H9 (cell line): ENCODE data around the gene DGCR8. TPM values are rescaled to one million over a fixed set of nuclear protein-coding genes. Genes with fewer than 3 reads are reported as not detected.

Experiments
- DNase-seq: peaks from one replicate; pipeline ENCODE4 v3.0.0-alpha.2; 2017
- H2AFZ ChIP-seq: one replicate; pipeline ENCODE4 v1.6.1; 2013; ENCODE audit warnings: mild to moderate bottlenecking, low read length, control low read depth, moderate library complexity
- H2AK5ac ChIP-seq: 2 replicates; pipeline ENCODE4 v1.6.1; 2013; ENCODE audit warnings: low read length, control low read depth, mixed read lengths; ENCODE audit not compliant: insufficient read length
- H2BK120ac ChIP-seq: one replicate; pipeline ENCODE4 v1.6.1; 2013; ENCODE audit warnings: low read depth, mild to moderate bottlenecking, low read length, control low read depth, inconsistent platforms; ENCODE audit not compliant: poor library complexity, severe bottlenecking
- H2BK12ac ChIP-seq: 2 replicates; pipeline ENCODE4 v1.6.1; 2013; ENCODE audit warnings: low read length, control low read depth, mixed read lengths, low read depth; ENCODE audit not compliant: insufficient read length
- H2BK15ac ChIP-seq: 2 replicates; pipeline ENCODE4 v1.6.1; 2013; ENCODE audit warnings: low read depth, low read length, control low read depth
- H2BK20ac ChIP-seq: one replicate; pipeline ENCODE4 v1.6.1; 2013; ENCODE audit warnings: low read depth, mild to moderate bottlenecking, low read length, control low read depth, inconsistent platforms; ENCODE audit not compliant: poor library complexity, severe bottlenecking
- H2BK5ac ChIP-seq: 2 replicates; pipeline ENCODE4 v1.6.1; 2013; ENCODE audit warnings: low read length, control low read depth, mixed read lengths; ENCODE audit not compliant: insufficient read length
- H3K14ac ChIP-seq: 2 replicates; pipeline ENCODE4 v1.6.1; 2013; ENCODE audit warnings: low read length, control low read depth; ENCODE audit not compliant: insufficient read depth
- H3K18ac ChIP-seq: 2 replicates; pipeline ENCODE4 v1.6.1; 2013; ENCODE audit warnings: low read depth, mild to moderate bottlenecking, mixed read lengths, low read length, control low read depth; ENCODE audit not compliant: insufficient read length
- H3K23ac ChIP-seq: 2 replicates; pipeline ENCODE4 v1.6.1; 2013; ENCODE audit warnings: low read length, control low read depth, mixed read lengths, low read depth; ENCODE audit not compliant: insufficient read length
- H3K23me2 ChIP-seq: 2 replicates; pipeline ENCODE4 v1.6.1; 2013; ENCODE audit warnings: low read depth, mild to moderate bottlenecking, mixed read lengths, low read length, control low read depth; ENCODE audit not compliant: insufficient read length, poor library complexity, severe bottlenecking
- H3K27ac ChIP-seq: 2 replicates; pipeline ENCODE4 v1.5.1; 2013; ENCODE audit warnings: low read length, control low read depth, mixed read lengths, low read depth; ENCODE audit not compliant: insufficient read length
- H3K27me3 ChIP-seq: 2 replicates; pipeline ENCODE4 v1.6.1; 2013; ENCODE audit warnings: low read length, control low read depth, inconsistent platforms; ENCODE audit not compliant: insufficient read depth
- H3K4ac ChIP-seq: 2 replicates; pipeline ENCODE4 v1.6.1; 2013; ENCODE audit warnings: low read depth, mild to moderate bottlenecking, control low read depth, inconsistent platforms, low read length, moderate library complexity
- H3K4me1 ChIP-seq: 2 replicates; pipeline ENCODE4 v1.6.1; 2013; ENCODE audit warnings: low read length, control low read depth, inconsistent platforms; ENCODE audit not compliant: insufficient read depth
- H3K4me2 ChIP-seq: 2 replicates; pipeline ENCODE4 v1.6.1; 2013; ENCODE audit warnings: low read length, control low read depth, mixed read lengths; ENCODE audit not compliant: insufficient read length, insufficient read depth
- H3K56ac ChIP-seq: 2 replicates; pipeline ENCODE4 v1.6.1; 2013; ENCODE audit warnings: low read depth, mild to moderate bottlenecking, mixed read lengths, low read length, control low read depth; ENCODE audit not compliant: insufficient read length
- H3K79me1 ChIP-seq: 2 replicates; pipeline ENCODE4 v1.6.1; 2013; ENCODE audit warnings: low read depth, mild to moderate bottlenecking, moderate library complexity, low read length, control low read depth, inconsistent platforms; ENCODE audit not compliant: insufficient read depth, poor library complexity, severe bottlenecking
- H3K79me2 ChIP-seq: 2 replicates; pipeline ENCODE4 v1.6.1; 2013; ENCODE audit warnings: low read length, control low read depth, inconsistent platforms; ENCODE audit not compliant: insufficient read depth
- H3K9ac ChIP-seq: 2 replicates; pipeline ENCODE4 v1.6.1; 2013; ENCODE audit warnings: low read length, control low read depth, mixed read lengths; ENCODE audit not compliant: insufficient read length; ENCODE audit errors: extremely low read depth
- H3K9me3 ChIP-seq: one replicate; pipeline ENCODE4 v1.6.1; 2013; ENCODE audit warnings: low read depth, low read length, inconsistent platforms; ENCODE audit not compliant: control insufficient read depth
- H3T11ph ChIP-seq: one replicate; pipeline ENCODE4 v1.6.1; 2013; ENCODE audit warnings: mild to moderate bottlenecking, low read length, control low read depth, inconsistent platforms
- H4K20me1 ChIP-seq: one replicate; pipeline ENCODE4 v1.6.1; 2013; ENCODE audit not compliant: control insufficient read depth, insufficient read length, insufficient read depth
- H4K5ac ChIP-seq: 2 replicates; pipeline ENCODE4 v1.6.1; 2013; ENCODE audit warnings: low read depth, mild to moderate bottlenecking, mixed read lengths, low read length, control low read depth; ENCODE audit not compliant: insufficient read length
- H4K8ac ChIP-seq: replicated peaks from 2 replicates; pipeline ENCODE4 v1.6.1; 2013; ENCODE audit warnings: low read length, control low read depth, mixed read lengths, low read depth; ENCODE audit not compliant: insufficient read length
- H4K91ac ChIP-seq: 2 replicates; pipeline ENCODE4 v1.6.1; 2013; ENCODE audit warnings: low read depth, mild to moderate bottlenecking, moderate library complexity, mixed read lengths, low read length, control low read depth; ENCODE audit not compliant: insufficient read length
- H3K27ac Mint-ChIP-seq, 3 experiments: 2 replicates in 2 of 3; 3 replicates in 1 of 3; pipeline ENCODE4 v1.8.0; 2020 to 2021; ENCODE audit warnings: mixed read lengths in 3 of 3, mild to moderate bottlenecking in 1 of 3, moderate library complexity in 1 of 3
- H3K27me3 Mint-ChIP-seq: 2 replicates; pipeline ENCODE4 v1.8.0; 2021; ENCODE audit warnings: low read depth, mild to moderate bottlenecking, moderate library complexity, mixed read lengths
- H3K36me3 Mint-ChIP-seq, 3 experiments: 2 replicates in 2 of 3; 3 replicates in 1 of 3; pipeline ENCODE4 v1.8.0; 2020 to 2021; ENCODE audit warnings: low read depth in 3 of 3, mixed read lengths in 3 of 3; ENCODE audit not compliant: insufficient read depth in 1 of 3
- H3K4me1 Mint-ChIP-seq, 2 experiments: 2 replicates each; pipeline ENCODE4 v1.8.0; 2020; ENCODE audit warnings: mixed read lengths in 2 of 2
- H3K4me3 Mint-ChIP-seq, 2 experiments: 2 replicates in 1 of 2; 3 replicates in 1 of 2; pipeline ENCODE4 v1.8.0; 2020 to 2021; ENCODE audit warnings: mild to moderate bottlenecking in 2 of 2, mixed read lengths in 2 of 2, moderate library complexity in 1 of 2
- H3K9me3 Mint-ChIP-seq, 2 experiments: 2 replicates in 1 of 2; 3 replicates in 1 of 2; pipeline ENCODE4 v1.8.0; 2020; ENCODE audit warnings: mild to moderate bottlenecking in 2 of 2, mixed read lengths in 2 of 2, moderate library complexity in 1 of 2
- CTCF ChIP-seq: fragments of 200-600 bp; sonication (generic); conservative IDR thresholded peaks from 3 replicates; pipeline ENCODE4 v1.8.0; 2021; ENCODE audit warnings: antibody characterized with exemption, mild to moderate bottlenecking
- WGBS: extraction: QIAGEN DNeasy Blood & Tissue Kit; methylation state at CpG from one replicate; pipeline ENCODE4 v1.1.7; 2013; ENCODE audit warnings: missing lambda C conversion rate, low lambda C conversion rate, mixed read lengths; ENCODE audit not compliant: insufficient read length; ENCODE audit errors: extremely low coverage; 5-methylcytosine and 5-hydroxymethylcytosine counted together
- total RNA-seq: library from RNA; stranded (reverse); gene quantifications from 2 replicates; pipeline ENCODE4 v1.2.1, GENCODE V29; 2021

The DGCR8 gene
- total RNA-seq, 1 experiment from 2014 or later: 74.5 TPM

- Histone ChIP-seq H3K79me2 (peaks cover 13% of the 10 kb centered on the region), H3K23me2 (peaks cover 8% of the 10 kb centered on the region), H3K27me3 (no peaks in the 10 kb centered on the region; the same call in 1 of the 2 replicates), H2BK12ac (no peak overlapping the region), H3K4ac (no peak overlapping the region), H2BK5ac (no peak overlapping the region), H4K8ac (no peak overlapping the region), H4K91ac (no peak overlapping the region), H3K23ac (no peak overlapping the region), H4K20me1 (no peaks in the 10 kb centered on the region), H3K4me2 (no peak overlapping the region), H3K4me1 (no peaks in the 10 kb centered on the region; the same call in 1 of the 2 replicates), H3K27ac (no peak overlapping the region), H2AK5ac (no peak overlapping the region), H3K9ac (no peak overlapping the region), H3T11ph (no peak overlapping the region), H2BK20ac (no peak overlapping the region), H3K79me1 (peaks cover 9% of the 10 kb centered on the region), H3K18ac (no peak overlapping the region), H3K56ac (no peak overlapping the region), H2BK120ac (no peak overlapping the region), H2BK15ac (no peak overlapping the region), H3K9me3 (no peaks in the 10 kb centered on the region), H4K5ac (no peak overlapping the region), H3K14ac (no peak overlapping the region), H2AFZ (no peak overlapping the region)
- peak overlapping the region in 1 of 3 experiments; percentile 82; a peak in 3 of 7 replicates for H3K27ac Mint-ChIP-seq
- H3K4me3 Mint-ChIP-seq: no peak overlapping the region
- H3K36me3 Mint-ChIP-seq: peaks cover 1 to 11% (median 3%) of the 10 kb centered on the region in 3 experiments; a peak in 5 of 7 replicates
- no peak for TF ChIP-seq CTCF
- H3K27me3 Mint-ChIP-seq: peaks cover 7% of the 10 kb centered on the region
- no peaks in the 10 kb centered on the region for H3K9me3 Mint-ChIP-seq
- peaks cover 7 to 18% of the 10 kb centered on the region in 2 experiments for H3K4me1 Mint-ChIP-seq
- no CpG with 5 or more reads among the region's 6 CpGs for WGBS
- no peak for DNase-seq
Measured at GRCh38 chr22:20076627-20077172, 3.3 kb upstream of the DGCR8 start.
